Measurements from ENCODE around the gene CYP26B1.

Gene CYP26B1

GRCh38 chr2:72182547-72182946 is 34.9 kb upstream of the CYP26B1 start:
- DNase-seq (ENCODE audit: low spot score): no peak
- in situ Hi-C loops (cut with MboI; ENCODE audit: low sequenced_read_pairs, unreplicated experiment): no loop called here
- no peak for TF ChIP-seq CTCF (IDR thresholded peaks at IDR 0.05; ENCODE audit: borderline replicate concordance, control extremely low read depth, extremely low read depth, insufficient read depth, missing control alignments)

DNA sequence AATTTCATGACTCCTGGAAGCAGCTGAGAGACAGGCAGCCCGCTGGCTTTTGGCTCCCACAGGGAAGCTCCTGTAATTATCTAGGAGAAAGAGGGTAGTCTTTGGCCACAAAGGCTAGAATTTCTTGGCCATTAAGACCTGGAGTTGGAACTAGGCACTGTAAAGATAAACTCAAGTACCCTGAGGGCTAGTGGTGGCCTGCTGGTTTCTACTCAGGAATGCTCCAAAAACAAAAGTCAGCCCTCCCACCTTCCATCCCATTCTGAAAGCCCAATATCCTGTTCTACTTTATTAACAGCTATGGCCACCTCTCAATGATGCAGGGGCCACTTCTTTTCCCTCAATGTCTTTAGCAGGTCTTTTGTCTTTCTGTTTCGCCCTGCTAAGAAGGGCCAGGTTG is 34.0 kb upstream of the CYP26B1 start:
- no peak for DNase-seq (ENCODE audit: low spot score)
- in situ Hi-C loops (cut with MboI; ENCODE audit: low sequenced_read_pairs, unreplicated experiment): no loop called here
- TF ChIP-seq CTCF (IDR thresholded peaks at IDR 0.05; ENCODE audit: borderline replicate concordance, control extremely low read depth, extremely low read depth, insufficient read depth, missing control alignments): no peak

- in situ Hi-C loops (cut with MboI; ENCODE audit: low sequenced_read_pairs, unreplicated experiment): no loop called here
- DNase-seq (ENCODE audit: low spot score): no peak
- TF ChIP-seq CTCF (IDR thresholded peaks at IDR 0.05; ENCODE audit: borderline replicate concordance, control extremely low read depth, extremely low read depth, insufficient read depth, missing control alignments): no peak
Measured at GRCh38 chr2:72180351-72180750, 32.7 kb upstream of the CYP26B1 start.

- no peak for TF ChIP-seq CTCF (IDR thresholded peaks at IDR 0.05; ENCODE audit: borderline replicate concordance, control extremely low read depth, extremely low read depth, insufficient read depth, missing control alignments)
- in situ Hi-C loops (cut with MboI; ENCODE audit: low sequenced_read_pairs, unreplicated experiment): no loop called here
- DNase-seq (ENCODE audit: low spot score): no peak
Measured at GRCh38 chr2:72178551-72178950, 30.9 kb upstream of the CYP26B1 start.

- in situ Hi-C loops (cut with MboI; ENCODE audit: low sequenced_read_pairs, unreplicated experiment): no loop called here
- TF ChIP-seq CTCF (IDR thresholded peaks at IDR 0.05; ENCODE audit: borderline replicate concordance, control extremely low read depth, extremely low read depth, insufficient read depth, missing control alignments): no peak
- no peak for DNase-seq (ENCODE audit: low spot score)
Measured at GRCh38 chr2:72176281-72176680, 28.6 kb upstream of the CYP26B1 start.

DNA sequence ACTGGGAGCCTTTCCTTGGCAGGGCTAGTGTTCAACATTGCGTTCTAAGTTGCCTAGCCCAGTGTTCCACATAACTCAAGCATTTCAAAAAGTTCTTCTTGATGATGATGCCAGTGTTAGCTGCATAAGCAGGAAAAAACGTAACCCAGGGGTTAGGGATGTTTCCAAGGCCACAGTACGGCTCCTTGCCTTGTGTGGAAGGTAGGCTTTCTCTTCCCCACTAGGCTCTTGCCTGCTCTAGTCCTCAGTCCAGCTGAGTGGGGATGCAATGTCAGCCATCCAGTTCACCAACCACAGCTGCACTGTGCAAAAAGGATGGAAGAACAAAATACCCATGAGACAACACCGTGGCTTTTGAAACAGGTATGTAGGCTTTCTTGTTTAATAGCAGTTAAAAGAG is 28.0 kb upstream of the CYP26B1 start:
- TF ChIP-seq CTCF (IDR thresholded peaks at IDR 0.05; ENCODE audit: borderline replicate concordance, control extremely low read depth, extremely low read depth, insufficient read depth, missing control alignments): no peak
- DNase-seq (ENCODE audit: low spot score): no peak
- in situ Hi-C loops (cut with MboI; ENCODE audit: low sequenced_read_pairs, unreplicated experiment): no loop called here
